Uterus (tissue), 4 donors: Measurements from ENCODE around the gene ATF6. TPM values are rescaled to one million over a fixed set of nuclear protein-coding genes. Genes with fewer than 3 reads are reported as not detected.

Experiments
- DNase-seq, 2 donors: peaks; one replicate each; pipeline ENCODE4 v3.0.0-alpha.2; 2019 to 2020
- H3K27ac ChIP-seq, 2 donors: fragments of 200-600 bp; sonication (generic); 1 replicate in 1 of 2; 2 replicates in 1 of 2; pipeline ENCODE4 v1.5.1; 2016 to 2018
- H3K27me3 ChIP-seq, 2 donors: fragments of 200-600 bp; sonication (generic); one replicate each; pipeline ENCODE4 v1.5.1; 2018 to 2019; ENCODE audit warnings: control low read depth in 1 of 2
- H3K36me3 ChIP-seq, 2 donors: fragments of 200-600 bp; sonication (generic); one replicate each; pipeline ENCODE4 v1.5.1; 2019; ENCODE audit warnings: control low read depth in 1 of 2
- H3K4me1 ChIP-seq, 2 donors: fragments of 200-600 bp; sonication (generic); one replicate each; pipeline ENCODE4 v1.5.1; 2018 to 2019; ENCODE audit warnings: control low read depth in 1 of 2
- H3K4me3 ChIP-seq, 2 donors: fragments of 200-600 bp; sonication (generic); 1 replicate in 1 of 2; 2 replicates in 1 of 2; pipeline ENCODE4 v1.5.1; 2018 to 2019; ENCODE audit warnings: mild to moderate bottlenecking in 1 of 2
- H3K9me3 ChIP-seq, 2 donors: fragments of 200-600 bp; sonication (generic); one replicate each; pipeline ENCODE4 v1.5.1; 2019; ENCODE audit warnings: control low read depth in 1 of 2
- CTCF ChIP-seq, 4 experiments: fragments of 200-600 bp in 2 of 4; fragments of 450-650 bp in 2 of 4; sonication (generic) in 2 of 4; IDR thresholded peaks; one replicate each; pipeline ENCODE4 v1.5.1; 2016 to 2019; ENCODE audit warnings: antibody characterized with exemption in 4 of 4, mild to moderate bottlenecking in 2 of 4, moderate library complexity in 1 of 4
- POLR2A ChIP-seq, 2 donors: fragments of 450-650 bp; IDR thresholded peaks; one replicate each; pipeline ENCODE4 v1.6.1; 2016; ENCODE audit warnings: antibody characterized with exemption in 2 of 2, mild to moderate bottlenecking in 1 of 2, moderate library complexity in 1 of 2
- intact Hi-C: fragments of 100-400 bp; cut with DNase I; formaldehyde crosslinking; loops from one replicate; pipeline ENCODE4 v1.15.1; 2023; ENCODE audit warnings: low total_unique reads
- total RNA-seq, 4 donors: library from RNA; depleted of rRNA in 3 of 4; stranded (reverse); fragments of >200 nt in 3 of 4; gene quantifications; one replicate each; pipeline versions ENCODE4 v1.1.0 to v1.2.4, GENCODE V29; 2014 to 2023
- donor health status: DM: yes; HTN: yes; CAD: no.

The ATF6 gene
- total RNA-seq, 4 donors from 2014 or later: 16.2 to 37.7 (median 30.0) TPM

GRCh38 chr1:161772397-161772796, 6.3 kb downstream of the ATF6 start:
- intact Hi-C loops: no loop called here
- Histone ChIP-seq H3K27me3 (no peaks in the 10 kb centered on the region), H3K27ac (no peak overlapping the region), H3K4me1 (no peaks in the 10 kb centered on the region), H3K4me3 (no peak overlapping the region), H3K36me3 (no peaks in the 10 kb centered on the region), H3K9me3 (no peaks in the 10 kb centered on the region)
- TF ChIP-seq CTCF (IDR thresholded peaks at IDR 0.05): no peak
- no peak for TF ChIP-seq POLR2A (IDR thresholded peaks at IDR 0.05)
- DNase-seq: no peak

- H3K9me3 ChIP-seq: no peaks in the 10 kb centered on the region
- H3K36me3 ChIP-seq: no peaks in the 10 kb centered on the region
- H3K27ac ChIP-seq: no peak overlapping the region
- DNase-seq: no peak
- no peak overlapping the region for H3K4me3 ChIP-seq
- TF ChIP-seq CTCF (IDR thresholded peaks at IDR 0.05) (no peak), POLR2A (IDR thresholded peaks at IDR 0.05) (no peak)
- H3K27me3 ChIP-seq: no peaks in the 10 kb centered on the region
- intact Hi-C loops: no loop called here
- H3K4me1 ChIP-seq: no peaks in the 10 kb centered on the region
Measured at GRCh38 chr1:161773791-161774190, 7.7 kb downstream of the ATF6 start.

GRCh38 chr1:161777261-161777660, 11.1 kb downstream of the ATF6 start:
- H3K9me3 ChIP-seq: no peaks in the 10 kb centered on the region
- H3K27ac ChIP-seq: no peak overlapping the region
- no peaks in the 10 kb centered on the region for H3K27me3 ChIP-seq
- intact Hi-C loops: no loop called here
- no peaks in the 10 kb centered on the region for H3K4me1 ChIP-seq
- no peak overlapping the region for H3K4me3 ChIP-seq
- TF ChIP-seq POLR2A (IDR thresholded peaks at IDR 0.05) (no peak), CTCF (IDR thresholded peaks at IDR 0.05) (no peak)
- no peaks in the 10 kb centered on the region for H3K36me3 ChIP-seq
- no peak for DNase-seq

GRCh38 chr1:161778522-161778921, 12.4 kb downstream of the ATF6 start:
- intact Hi-C loops: no loop called here
- TF ChIP-seq POLR2A (IDR thresholded peaks at IDR 0.05) (no peak), CTCF (IDR thresholded peaks at IDR 0.05) (no peak)
- H3K36me3 ChIP-seq: no peaks in the 10 kb centered on the region
- H3K27me3 ChIP-seq: no peaks in the 10 kb centered on the region
- H3K9me3 ChIP-seq: no peaks in the 10 kb centered on the region
- DNase-seq: no peak
- H3K4me3 ChIP-seq: no peak overlapping the region
- no peaks in the 10 kb centered on the region for H3K4me1 ChIP-seq
- H3K27ac ChIP-seq: no peak overlapping the region

GRCh38 chr1:161779393-161779792, 13.3 kb downstream of the ATF6 start:
- intact Hi-C loops: no loop called here
- Histone ChIP-seq H3K4me3 (no peak overlapping the region), H3K4me1 (no peaks in the 10 kb centered on the region), H3K27me3 (no peaks in the 10 kb centered on the region), H3K36me3 (no peaks in the 10 kb centered on the region), H3K9me3 (no peaks in the 10 kb centered on the region), H3K27ac (no peak overlapping the region)
- TF ChIP-seq CTCF (IDR thresholded peaks at IDR 0.05) (no peak), POLR2A (IDR thresholded peaks at IDR 0.05) (no peak)
- DNase-seq: no peak
